GM23248 (cell line): ENCODE measurements around the gene PNPLA2.

Experiments
- EZH2 ChIP-seq: fragments of 200-600 bp; sonication (generic); IDR thresholded peaks from 2 replicates; pipeline ENCODE4 v1.6.1; 2018; ENCODE audit warnings: antibody characterized with exemption, mild to moderate bottlenecking; ENCODE audit not compliant: insufficient read depth, poor library complexity, severe bottlenecking
- EZH2phosphoT487 ChIP-seq: fragments of 200-600 bp; sonication (generic); IDR thresholded peaks from 2 replicates; pipeline ENCODE4 v1.6.1; 2018; ENCODE audit warnings: antibody characterized with exemption, moderate library complexity, mild to moderate bottlenecking, low read depth; ENCODE audit not compliant: insufficient read depth

GRCh38 chr11:829847-830294 lies 11.2 kb downstream of the PNPLA2 start:
- TF ChIP-seq EZH2 (peak; percentile 9), EZH2phosphoT487 (0 out of 2 replicates have a peak, but pooled peaks have one; percentile 36)
